ENCODE data around the gene ADNP. TPM values are rescaled to one million over a fixed set of nuclear protein-coding genes. Genes with fewer than 3 reads are reported as not detected.

The ADNP gene
- total and polyA plus RNA-seq, 5 donors: 16.3 to 44.1 (median 37.7) TPM

- H3K4me1 ChIP-seq (ENCODE audit: control insufficient read depth, insufficient read depth, low read length): no peaks in the 10 kb centered on the region
- H3K9me3 ChIP-seq (ENCODE audit: control insufficient read depth, low read length): no peaks in the 10 kb centered on the region
- DNase-seq (no peak), ATAC-seq (no peak)
- H3K27me3 ChIP-seq (ENCODE audit: control insufficient read depth, insufficient read depth): no peaks in the 10 kb centered on the region
- H3K4me3 ChIP-seq (ENCODE audit: low read length): no peak overlapping the region
- no peak overlapping the region for H3K27ac ChIP-seq (ENCODE audit: low read length)
- intact Hi-C loops (cut with DNase I): no loop called here
- WGBS: 74% methylated on average over 16 of the region's 16 CpGs
These were observed 58.4 kb downstream of the ADNP start for GRCh38 chr20:50872560-50873425.

GRCh38 chr20:50870561-50871161 lies 60.6 kb downstream of the ADNP start:
- H3K27me3 ChIP-seq (ENCODE audit: control insufficient read depth, insufficient read depth): no peaks in the 10 kb centered on the region
- H3K4me1 ChIP-seq (ENCODE audit: control insufficient read depth, insufficient read depth, low read length): no peaks in the 10 kb centered on the region
- H3K9me3 ChIP-seq (ENCODE audit: control insufficient read depth, low read length): no peaks in the 10 kb centered on the region
- DNase-seq (peak in 2 of 3 donors; percentile 71 to 72), ATAC-seq (peak; percentile 21 to 75)
- WGBS: 44% methylated on average over 19 of the region's 19 CpGs
- intact Hi-C loops (cut with DNase I): no loop called here
- no peak overlapping the region for H3K27ac ChIP-seq (ENCODE audit: low read length)
- no peak overlapping the region for H3K4me3 ChIP-seq (ENCODE audit: low read length)

- DNase-seq (peak in 1 of 3 donors; percentile 18), ATAC-seq (no peak)
- no peak overlapping the region for H3K27ac ChIP-seq (ENCODE audit: low read length)
- H3K27me3 ChIP-seq (ENCODE audit: control insufficient read depth, insufficient read depth): no peaks in the 10 kb centered on the region
- no peaks in the 10 kb centered on the region for H3K9me3 ChIP-seq (ENCODE audit: control insufficient read depth, low read length)
- no peaks in the 10 kb centered on the region for H3K4me1 ChIP-seq (ENCODE audit: control insufficient read depth, insufficient read depth, low read length)
- 91% methylated on average over 11 of the region's 11 CpGs for WGBS
- intact Hi-C loops (cut with DNase I): no loop called here
- H3K4me3 ChIP-seq (ENCODE audit: low read length): no peak overlapping the region
These were observed 62.4 kb downstream of the ADNP start for GRCh38 chr20:50868509-50869495.

- intact Hi-C loops (cut with DNase I): no loop called here
- H3K4me1 ChIP-seq (ENCODE audit: control insufficient read depth, insufficient read depth, low read length): no peaks in the 10 kb centered on the region
- H3K27ac ChIP-seq (ENCODE audit: low read length): no peak overlapping the region
- no peaks in the 10 kb centered on the region for H3K9me3 ChIP-seq (ENCODE audit: control insufficient read depth, low read length)
- 92% methylated on average over 6 of the region's 6 CpGs for WGBS
- H3K4me3 ChIP-seq (ENCODE audit: low read length): no peak overlapping the region
- H3K27me3 ChIP-seq (ENCODE audit: control insufficient read depth, insufficient read depth): no peaks in the 10 kb centered on the region
- no peak for ATAC-seq
- DNase-seq: peak in 1 of 3 donors; percentile 1
These were observed 63.4 kb downstream of the ADNP start for GRCh38 chr20:50867805-50868204.

- WGBS: 92% methylated on average over 9 of the region's 9 CpGs
- ATAC-seq (no peak), DNase-seq (peak in 1 of 3 donors; percentile 9)
- Histone ChIP-seq H3K9me3 (ENCODE audit: control insufficient read depth, low read length) (no peaks in the 10 kb centered on the region), H3K27me3 (ENCODE audit: control insufficient read depth, insufficient read depth) (no peaks in the 10 kb centered on the region), H3K4me1 (ENCODE audit: control insufficient read depth, insufficient read depth, low read length) (no peaks in the 10 kb centered on the region), H3K4me3 (ENCODE audit: low read length) (no peak overlapping the region), H3K27ac (ENCODE audit: low read length) (no peak overlapping the region)
- intact Hi-C loops (cut with DNase I): no loop called here
These were observed 64.4 kb downstream of the ADNP start for GRCh38 chr20:50866831-50867230.

GRCh38 chr20:50866036-50866685 lies 65.1 kb downstream of the ADNP start:
- WGBS: 88% methylated on average over 12 of the region's 12 CpGs
- Histone ChIP-seq H3K27ac (ENCODE audit: low read length) (no peak overlapping the region), H3K4me1 (ENCODE audit: control insufficient read depth, insufficient read depth, low read length) (no peaks in the 10 kb centered on the region), H3K9me3 (ENCODE audit: control insufficient read depth, low read length) (no peaks in the 10 kb centered on the region), H3K27me3 (ENCODE audit: control insufficient read depth, insufficient read depth) (no peaks in the 10 kb centered on the region), H3K4me3 (ENCODE audit: low read length) (no peak overlapping the region)
- DNase-seq (peak in 1 of 3 donors; percentile 18), ATAC-seq (no peak)
- intact Hi-C loops (cut with DNase I): no loop called here

- 78% methylated on average over 7 of the region's 7 CpGs for whole genome bisulfite sequencing
- H3K4me1 ChIP-seq (ENCODE audit: control insufficient read depth, insufficient read depth, low read length): no peaks in the 10 kb centered on the region
- intact Hi-C loops (cut with DNase I): no loop called here
- no peaks in the 10 kb centered on the region for H3K9me3 ChIP-seq (ENCODE audit: control insufficient read depth, low read length)
- H3K27ac ChIP-seq (ENCODE audit: low read length): no peak overlapping the region
- DNase-seq (peak in 1 of 3 donors; percentile 27), ATAC-seq (no peak)
- H3K4me3 ChIP-seq (ENCODE audit: low read length): no peak overlapping the region
- H3K27me3 ChIP-seq (ENCODE audit: control insufficient read depth, insufficient read depth): no peaks in the 10 kb centered on the region
These were observed 65.6 kb downstream of the ADNP start for GRCh38 chr20:50865591-50865990.

GRCh38 chr20:50865114-50865513 lies 66.1 kb downstream of the ADNP start:
- intact Hi-C loops (cut with DNase I): no loop called here
- Histone ChIP-seq H3K4me3 (ENCODE audit: low read length) (no peak overlapping the region), H3K4me1 (ENCODE audit: control insufficient read depth, insufficient read depth, low read length) (no peaks in the 10 kb centered on the region), H3K27me3 (ENCODE audit: control insufficient read depth, insufficient read depth) (no peaks in the 10 kb centered on the region), H3K9me3 (ENCODE audit: control insufficient read depth, low read length) (no peaks in the 10 kb centered on the region), H3K27ac (ENCODE audit: low read length) (no peak overlapping the region)
- peak in 1 of 3 donors; percentile 16 for DNase-seq
- ATAC-seq: no peak
- 83% methylated on average over 6 of the region's 6 CpGs for WGBS

- H3K9me3 ChIP-seq (ENCODE audit: control insufficient read depth, low read length): no peaks in the 10 kb centered on the region
- ATAC-seq (no peak), DNase-seq (peak in 1 of 3 donors; percentile 11)
- H3K4me3 ChIP-seq (ENCODE audit: low read length): no peak overlapping the region
- intact Hi-C loops (cut with DNase I): no loop called here
- no peaks in the 10 kb centered on the region for H3K27me3 ChIP-seq (ENCODE audit: control insufficient read depth, insufficient read depth)
- no peak overlapping the region for H3K27ac ChIP-seq (ENCODE audit: low read length)
- no peaks in the 10 kb centered on the region for H3K4me1 ChIP-seq (ENCODE audit: control insufficient read depth, insufficient read depth, low read length)
- WGBS: 60% methylated on average over 3 of the region's 3 CpGs
These were observed 68.7 kb downstream of the ADNP start for GRCh38 chr20:50862546-50862945.

- WGBS: 70% methylated on average over 12 of the region's 12 CpGs
- Histone ChIP-seq H3K4me3 (ENCODE audit: low read length) (no peak overlapping the region), H3K9me3 (ENCODE audit: control insufficient read depth, low read length) (no peaks in the 10 kb centered on the region), H3K27me3 (ENCODE audit: control insufficient read depth, insufficient read depth) (no peaks in the 10 kb centered on the region), H3K4me1 (ENCODE audit: control insufficient read depth, insufficient read depth, low read length) (no peaks in the 10 kb centered on the region), H3K27ac (ENCODE audit: low read length) (no peak overlapping the region)
- ATAC-seq (no peak), DNase-seq (peak in 1 of 3 donors; percentile 25)
- intact Hi-C loops (cut with DNase I): no loop called here
These were observed 70.2 kb downstream of the ADNP start for GRCh38 chr20:50861012-50861411.

All from right cardiac atrium (tissue), 5 donors.